Measurements from ENCODE around the gene LRRC7. TPM values are rescaled to one million over a fixed set of nuclear protein-coding genes. Genes with fewer than 3 reads are reported as not detected.

LRRC7 gene
- total and polyA plus RNA-seq, 2 experiments from 2014 or later = 1.2 TPM; not detected in 1

DNA sequence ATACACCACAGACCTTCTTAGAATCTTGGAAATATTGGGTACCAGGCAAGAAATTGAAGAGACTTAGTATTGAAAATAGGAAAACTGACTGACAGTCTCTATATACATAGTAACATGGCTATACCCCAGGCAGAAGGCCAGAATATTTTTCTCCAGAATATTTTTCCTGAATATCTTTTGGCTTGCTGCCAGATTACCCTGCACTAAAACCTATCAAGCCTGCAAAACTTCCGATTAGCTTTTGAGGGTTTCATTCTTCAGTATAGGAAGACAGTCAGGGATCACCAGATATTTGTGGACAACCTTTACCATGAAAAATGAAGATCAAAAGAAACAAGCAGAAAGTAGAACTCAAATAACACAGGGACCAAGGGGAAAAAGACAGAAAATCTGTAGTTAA is 187.9 kb downstream of the LRRC7 start:
- H4K20me1 ChIP-seq (replicated peaks; ENCODE audit: insufficient read depth) = no peaks in the 10 kb centered on the region
- H3K27ac ChIP-seq (ENCODE audit: low read depth) = no peak overlapping the region
- H3K36me3 ChIP-seq (ENCODE audit: insufficient read depth) = no peaks in the 10 kb centered on the region
- no peaks in the 10 kb centered on the region for H3K79me2 ChIP-seq (replicated peaks; ENCODE audit: insufficient read depth)
- no peaks in the 10 kb centered on the region for H3K9me2 ChIP-seq (ENCODE audit: insufficient read depth)
- no peak for DNase-seq (ENCODE audit: low spot score)
- H3K4me3 ChIP-seq = no peak overlapping the region
- no peak for ATAC-seq
- no peaks in the 10 kb centered on the region for H3F3A ChIP-seq (replicated peaks; ENCODE audit: low read depth)
- no peaks in the 10 kb centered on the region for H3K27me3 ChIP-seq (ENCODE audit: insufficient read depth)
- no peaks in the 10 kb centered on the region for H3K9me3 Mint-ChIP-seq
- H3K4me3 Mint-ChIP-seq = no peak overlapping the region
- TF ChIP-seq, protein P1, sequence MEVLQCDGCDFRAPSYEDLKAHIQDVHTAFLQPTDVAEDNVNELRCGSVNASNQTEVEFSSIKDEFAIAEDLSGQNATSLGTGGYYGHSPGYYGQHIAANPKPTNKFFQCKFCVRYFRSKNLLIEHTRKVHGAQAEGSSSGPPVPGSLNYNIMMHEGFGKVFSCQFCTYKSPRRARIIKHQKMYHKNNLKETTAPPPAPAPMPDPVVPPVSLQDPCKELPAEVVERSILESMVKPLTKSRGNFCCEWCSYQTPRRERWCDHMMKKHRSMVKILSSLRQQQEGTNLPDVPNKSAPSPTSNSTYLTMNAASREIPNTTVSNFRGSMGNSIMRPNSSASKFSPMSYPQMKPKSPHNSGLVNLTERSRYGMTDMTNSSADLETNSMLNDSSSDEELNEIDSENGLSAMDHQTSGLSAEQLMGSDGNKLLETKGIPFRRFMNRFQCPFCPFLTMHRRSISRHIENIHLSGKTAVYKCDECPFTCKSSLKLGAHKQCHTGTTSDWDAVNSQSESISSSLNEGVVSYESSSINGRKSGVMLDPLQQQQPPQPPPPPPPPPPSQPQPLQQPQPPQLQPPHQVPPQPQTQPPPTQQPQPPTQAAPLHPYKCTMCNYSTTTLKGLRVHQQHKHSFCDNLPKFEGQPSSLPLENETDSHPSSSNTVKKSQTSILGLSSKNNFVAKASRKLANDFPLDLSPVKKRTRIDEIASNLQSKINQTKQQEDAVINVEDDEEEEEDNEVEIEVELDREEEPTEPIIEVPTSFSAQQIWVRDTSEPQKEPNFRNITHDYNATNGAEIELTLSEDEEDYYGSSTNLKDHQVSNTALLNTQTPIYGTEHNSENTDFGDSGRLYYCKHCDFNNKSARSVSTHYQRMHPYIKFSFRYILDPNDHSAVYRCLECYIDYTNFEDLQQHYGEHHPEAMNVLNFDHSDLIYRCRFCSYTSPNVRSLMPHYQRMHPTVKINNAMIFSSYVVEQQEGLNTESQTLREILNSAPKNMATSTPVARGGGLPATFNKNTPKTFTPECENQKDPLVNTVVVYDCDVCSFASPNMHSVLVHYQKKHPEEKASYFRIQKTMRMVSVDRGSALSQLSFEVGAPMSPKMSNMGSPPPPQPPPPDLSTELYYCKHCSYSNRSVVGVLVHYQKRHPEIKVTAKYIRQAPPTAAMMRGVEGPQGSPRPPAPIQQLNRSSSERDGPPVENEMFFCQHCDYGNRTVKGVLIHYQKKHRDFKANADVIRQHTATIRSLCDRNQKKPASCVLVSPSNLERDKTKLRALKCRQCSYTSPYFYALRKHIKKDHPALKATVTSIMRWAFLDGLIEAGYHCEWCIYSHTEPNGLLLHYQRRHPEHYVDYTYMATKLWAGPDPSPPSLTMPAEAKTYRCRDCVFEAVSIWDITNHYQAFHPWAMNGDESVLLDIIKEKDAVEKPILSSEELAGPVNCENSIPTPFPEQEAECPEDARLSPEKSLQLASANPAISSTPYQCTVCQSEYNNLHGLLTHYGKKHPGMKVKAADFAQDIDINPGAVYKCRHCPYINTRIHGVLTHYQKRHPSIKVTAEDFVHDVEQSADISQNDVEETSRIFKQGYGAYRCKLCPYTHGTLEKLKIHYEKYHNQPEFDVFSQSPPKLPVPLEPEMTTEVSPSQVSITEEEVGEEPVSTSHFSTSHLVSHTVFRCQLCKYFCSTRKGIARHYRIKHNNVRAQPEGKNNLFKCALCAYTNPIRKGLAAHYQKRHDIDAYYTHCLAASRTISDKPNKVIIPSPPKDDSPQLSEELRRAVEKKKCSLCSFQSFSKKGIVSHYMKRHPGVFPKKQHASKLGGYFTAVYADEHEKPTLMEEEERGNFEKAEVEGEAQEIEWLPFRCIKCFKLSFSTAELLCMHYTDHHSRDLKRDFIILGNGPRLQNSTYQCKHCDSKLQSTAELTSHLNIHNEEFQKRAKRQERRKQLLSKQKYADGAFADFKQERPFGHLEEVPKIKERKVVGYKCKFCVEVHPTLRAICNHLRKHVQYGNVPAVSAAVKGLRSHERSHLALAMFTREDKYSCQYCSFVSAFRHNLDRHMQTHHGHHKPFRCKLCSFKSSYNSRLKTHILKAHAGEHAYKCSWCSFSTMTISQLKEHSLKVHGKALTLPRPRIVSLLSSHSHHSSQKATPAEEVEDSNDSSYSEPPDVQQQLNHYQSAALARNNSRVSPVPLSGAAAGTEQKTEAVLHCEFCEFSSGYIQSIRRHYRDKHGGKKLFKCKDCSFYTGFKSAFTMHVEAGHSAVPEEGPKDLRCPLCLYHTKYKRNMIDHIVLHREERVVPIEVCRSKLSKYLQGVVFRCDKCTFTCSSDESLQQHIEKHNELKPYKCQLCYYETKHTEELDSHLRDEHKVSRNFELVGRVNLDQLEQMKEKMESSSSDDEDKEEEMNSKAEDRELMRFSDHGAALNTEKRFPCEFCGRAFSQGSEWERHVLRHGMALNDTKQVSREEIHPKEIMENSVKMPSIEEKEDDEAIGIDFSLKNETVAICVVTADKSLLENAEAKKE (CRISPR knock-in tag; IDR thresholded peaks at IDR 0.05) = no peak
- TF ChIP-seq STAT1 (IDR thresholded peaks at IDR 0.05; ENCODE audit: unreplicated experiment) = no peak
- no peaks in the 10 kb centered on the region for H3K36me3 Mint-ChIP-seq (ENCODE audit: low read depth)
- H2AFZ ChIP-seq = no peak overlapping the region
- no peak overlapping the region for H3K4me2 ChIP-seq
- no peak overlapping the region for H3K27ac Mint-ChIP-seq
- H3K27me3 Mint-ChIP-seq (ENCODE audit: insufficient read depth, low read depth, poor library complexity) = peaks cover 2% of the 10 kb centered on the region
- no peaks in the 10 kb centered on the region for H3K4me1 ChIP-seq (ENCODE audit: insufficient read depth)
- H3K4me1 Mint-ChIP-seq = peaks cover 4% of the 10 kb centered on the region; the same call in 2 of the 3 replicates

DNA sequence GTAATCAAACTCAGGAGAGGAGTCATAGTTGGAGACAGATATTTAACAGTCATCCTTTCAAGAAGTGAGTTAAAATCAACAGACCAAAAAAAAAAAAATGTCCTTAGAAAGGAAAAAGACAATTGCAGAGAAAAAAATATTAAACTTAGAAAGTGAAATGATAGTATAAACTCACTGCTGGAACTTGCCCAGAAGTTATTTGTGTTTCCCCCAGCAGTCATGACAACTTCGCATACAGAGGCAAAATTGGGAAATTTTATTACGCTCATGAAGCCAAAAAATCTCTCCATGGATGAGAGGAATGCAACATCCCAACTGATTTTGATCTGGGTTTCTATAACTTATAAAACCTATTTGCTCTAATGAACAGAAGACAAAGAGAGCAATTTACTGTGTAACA is 198.2 kb downstream of the LRRC7 start:
- Mint-ChIP-seq H3K4me3 (no peak overlapping the region), H3K9me3 (no peaks in the 10 kb centered on the region), H3K27ac (no peak overlapping the region), H3K27me3 (ENCODE audit: insufficient read depth, low read depth, poor library complexity) (peaks cover 2% of the 10 kb centered on the region), H3K36me3 (ENCODE audit: low read depth) (no peaks in the 10 kb centered on the region), H3K4me1 (no peaks in the 10 kb centered on the region)
- H3K27me3 ChIP-seq (ENCODE audit: insufficient read depth) = no peaks in the 10 kb centered on the region
- no peak overlapping the region for H3K27ac ChIP-seq (ENCODE audit: low read depth)
- H3F3A ChIP-seq (replicated peaks; ENCODE audit: low read depth) = no peaks in the 10 kb centered on the region
- H3K4me1 ChIP-seq (ENCODE audit: insufficient read depth) = no peaks in the 10 kb centered on the region
- no peaks in the 10 kb centered on the region for H4K20me1 ChIP-seq (replicated peaks; ENCODE audit: insufficient read depth)
- H3K4me3 ChIP-seq = no peak overlapping the region
- no peak for TF ChIP-seq POLR2AphosphoS5 (IDR thresholded peaks at IDR 0.05; ENCODE audit: low read depth)
- no peak for TF ChIP-seq EZH2phosphoT487 (IDR thresholded peaks at IDR 0.05; ENCODE audit: unreplicated experiment)
- TF ChIP-seq, protein P2, sequence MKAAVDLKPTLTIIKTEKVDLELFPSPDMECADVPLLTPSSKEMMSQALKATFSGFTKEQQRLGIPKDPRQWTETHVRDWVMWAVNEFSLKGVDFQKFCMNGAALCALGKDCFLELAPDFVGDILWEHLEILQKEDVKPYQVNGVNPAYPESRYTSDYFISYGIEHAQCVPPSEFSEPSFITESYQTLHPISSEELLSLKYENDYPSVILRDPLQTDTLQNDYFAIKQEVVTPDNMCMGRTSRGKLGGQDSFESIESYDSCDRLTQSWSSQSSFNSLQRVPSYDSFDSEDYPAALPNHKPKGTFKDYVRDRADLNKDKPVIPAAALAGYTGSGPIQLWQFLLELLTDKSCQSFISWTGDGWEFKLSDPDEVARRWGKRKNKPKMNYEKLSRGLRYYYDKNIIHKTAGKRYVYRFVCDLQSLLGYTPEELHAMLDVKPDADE (IDR thresholded peaks at IDR 0.05) = no peak
- no peak for TF ChIP-seq ZNF114 (CRISPR knock-in tag; IDR thresholded peaks at IDR 0.05)
- TF ChIP-seq JUNB (IDR thresholded peaks at IDR 0.05; ENCODE audit: unreplicated experiment) = no peak
- H3K4me2 ChIP-seq = no peak overlapping the region
- no peak for DNase-seq (ENCODE audit: low spot score)
- no peak overlapping the region for H2AFZ ChIP-seq
- H3K79me2 ChIP-seq (replicated peaks; ENCODE audit: insufficient read depth) = no peaks in the 10 kb centered on the region
- no peaks in the 10 kb centered on the region for H3K9me2 ChIP-seq (ENCODE audit: insufficient read depth)
- H3K36me3 ChIP-seq (ENCODE audit: insufficient read depth) = no peaks in the 10 kb centered on the region
- ATAC-seq = no peak
